ENCODE measurements around the gene APOOL. TPM values are rescaled to one million over a fixed set of nuclear protein-coding genes. Genes with fewer than 3 reads are reported as not detected.

APOOL gene
- total and polyA plus RNA-seq, 2 of the 13 experiments (the other 11 are each of a cell fraction or from before 2014, with no cell fraction given), result 7.3 to 13.9 TPM

GRCh38 chrX:85089321-85089840 is 85.7 kb downstream of the APOOL start (continued):
- TF ChIP-seq, protein P1, sequence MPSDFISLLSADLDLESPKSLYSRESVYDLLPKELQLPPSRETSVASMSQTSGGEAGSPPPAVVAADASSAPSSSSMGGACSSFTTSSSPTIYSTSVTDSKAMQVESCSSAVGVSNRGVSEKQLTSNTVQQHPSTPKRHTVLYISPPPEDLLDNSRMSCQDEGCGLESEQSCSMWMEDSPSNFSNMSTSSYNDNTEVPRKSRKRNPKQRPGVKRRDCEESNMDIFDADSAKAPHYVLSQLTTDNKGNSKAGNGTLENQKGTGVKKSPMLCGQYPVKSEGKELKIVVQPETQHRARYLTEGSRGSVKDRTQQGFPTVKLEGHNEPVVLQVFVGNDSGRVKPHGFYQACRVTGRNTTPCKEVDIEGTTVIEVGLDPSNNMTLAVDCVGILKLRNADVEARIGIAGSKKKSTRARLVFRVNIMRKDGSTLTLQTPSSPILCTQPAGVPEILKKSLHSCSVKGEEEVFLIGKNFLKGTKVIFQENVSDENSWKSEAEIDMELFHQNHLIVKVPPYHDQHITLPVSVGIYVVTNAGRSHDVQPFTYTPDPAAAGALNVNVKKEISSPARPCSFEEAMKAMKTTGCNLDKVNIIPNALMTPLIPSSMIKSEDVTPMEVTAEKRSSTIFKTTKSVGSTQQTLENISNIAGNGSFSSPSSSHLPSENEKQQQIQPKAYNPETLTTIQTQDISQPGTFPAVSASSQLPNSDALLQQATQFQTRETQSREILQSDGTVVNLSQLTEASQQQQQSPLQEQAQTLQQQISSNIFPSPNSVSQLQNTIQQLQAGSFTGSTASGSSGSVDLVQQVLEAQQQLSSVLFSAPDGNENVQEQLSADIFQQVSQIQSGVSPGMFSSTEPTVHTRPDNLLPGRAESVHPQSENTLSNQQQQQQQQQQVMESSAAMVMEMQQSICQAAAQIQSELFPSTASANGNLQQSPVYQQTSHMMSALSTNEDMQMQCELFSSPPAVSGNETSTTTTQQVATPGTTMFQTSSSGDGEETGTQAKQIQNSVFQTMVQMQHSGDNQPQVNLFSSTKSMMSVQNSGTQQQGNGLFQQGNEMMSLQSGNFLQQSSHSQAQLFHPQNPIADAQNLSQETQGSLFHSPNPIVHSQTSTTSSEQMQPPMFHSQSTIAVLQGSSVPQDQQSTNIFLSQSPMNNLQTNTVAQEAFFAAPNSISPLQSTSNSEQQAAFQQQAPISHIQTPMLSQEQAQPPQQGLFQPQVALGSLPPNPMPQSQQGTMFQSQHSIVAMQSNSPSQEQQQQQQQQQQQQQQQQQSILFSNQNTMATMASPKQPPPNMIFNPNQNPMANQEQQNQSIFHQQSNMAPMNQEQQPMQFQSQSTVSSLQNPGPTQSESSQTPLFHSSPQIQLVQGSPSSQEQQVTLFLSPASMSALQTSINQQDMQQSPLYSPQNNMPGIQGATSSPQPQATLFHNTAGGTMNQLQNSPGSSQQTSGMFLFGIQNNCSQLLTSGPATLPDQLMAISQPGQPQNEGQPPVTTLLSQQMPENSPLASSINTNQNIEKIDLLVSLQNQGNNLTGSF (CRISPR knock-in tag; IDR thresholded peaks at IDR 0.05), result no peak
- no peak for TF ChIP-seq ZFP36L1 (CRISPR knock-in tag; IDR thresholded peaks at IDR 0.05)
- TF ChIP-seq ATF3 (CRISPR knock-in tag; IDR thresholded peaks at IDR 0.05), result no peak

DNA sequence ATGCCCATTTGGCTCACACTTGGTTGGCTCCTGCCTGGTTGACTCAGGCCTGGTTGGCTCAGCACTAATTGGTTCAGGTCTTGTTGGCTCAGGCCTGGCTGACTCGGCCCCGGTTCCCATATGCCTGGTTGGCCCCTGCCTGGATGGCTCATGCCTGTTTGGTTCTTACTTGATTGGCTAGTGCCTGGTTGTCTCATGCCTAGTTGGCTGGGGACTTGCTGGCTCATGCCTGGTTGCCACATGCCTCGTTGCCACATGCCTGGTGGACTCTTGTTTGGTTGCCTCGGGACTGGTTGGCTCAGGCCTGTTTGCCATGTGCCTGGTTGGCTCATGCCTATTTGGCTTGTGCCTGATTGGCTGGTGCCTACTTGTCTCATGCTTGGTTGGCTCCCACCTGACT is 103.7 kb downstream of the APOOL start:
- ATAC-seq (no peak), FAIRE-seq (no peak), DNase-seq (ENCODE audit: low spot score) (no peak)
- CTCF ChIA-PET (ENCODE audit: low intra/inter-chr PET ratio, low total read pairs), result no interaction called here
- no peak overlapping the region for H3K27ac ChIP-seq (ENCODE audit: extremely low read length, insufficient read depth, low read length)
- no peaks in the 10 kb centered on the region for H4K20me1 ChIP-seq (ENCODE audit: insufficient read depth, low read length)
- H3K36me3 ChIP-seq (replicated peaks in 1 of 2; ENCODE audit: control insufficient read depth in 1 of 2, insufficient read depth in 2 of 2, low read length in 2 of 2), result no peaks in the 10 kb centered on the region
- H3K9ac ChIP-seq (ENCODE audit: insufficient read depth, low read depth, low read length), result no peak overlapping the region
- in situ Hi-C loops (cut with HindIII; ENCODE audit: extremely low pct_ligation_motif_present, low pct_unique_long_range_greater_than_20kb), result no loop called here
- peaks cover 7% of the 10 kb centered on the region for H3K4me1 ChIP-seq (ENCODE audit: insufficient read depth, low read length)
- H3K27me3 ChIP-seq (ENCODE audit: control insufficient read depth in 1 of 2, insufficient read depth in 2 of 2, low read length in 2 of 2), result no peaks in the 10 kb centered on the region
- POLR2A ChIA-PET, result no interaction called here
- no TSS peak for BruUV-seq (replicated peaks)
- H3K79me2 ChIP-seq (ENCODE audit: insufficient read depth, low read length), result no peaks in the 10 kb centered on the region
- H3K9me3 ChIP-seq (ENCODE audit: low read length), result no peaks in the 10 kb centered on the region
- H2AFZ ChIP-seq (ENCODE audit: low read length), result no peak overlapping the region
- no peak overlapping the region for H3K4me3 ChIP-seq (replicated peaks in 1 of 3; ENCODE audit: insufficient read depth in 1 of 3, low read depth in 2 of 3, low read length in 3 of 3)
- H3K4me2 ChIP-seq (ENCODE audit: low read depth, low read length), result no peak overlapping the region
- intact Hi-C loops (cut with micrococcal nuclease; ENCODE audit: unreplicated experiment), result no loop called here
- WGBS (ENCODE audit: low lambda C conversion rate), result 0% methylated on average over 1 of the region's 4 CpGs
- no peak for TF ChIP-seq ATF7 (IDR thresholded peaks at IDR 0.05)
- no peak for TF ChIP-seq ATF7 (CRISPR knock-in tag; IDR thresholded peaks at IDR 0.05)
- no peak for TF ChIP-seq ZNF33B (CRISPR knock-in tag; IDR thresholded peaks at IDR 0.05)
- TF ChIP-seq ZNF143 (CRISPR knock-in tag; IDR thresholded peaks at IDR 0.05), result no peak
- TF ChIP-seq ZNF12 (CRISPR knock-in tag; IDR thresholded peaks at IDR 0.05), result no peak
- TF ChIP-seq, protein P2, sequence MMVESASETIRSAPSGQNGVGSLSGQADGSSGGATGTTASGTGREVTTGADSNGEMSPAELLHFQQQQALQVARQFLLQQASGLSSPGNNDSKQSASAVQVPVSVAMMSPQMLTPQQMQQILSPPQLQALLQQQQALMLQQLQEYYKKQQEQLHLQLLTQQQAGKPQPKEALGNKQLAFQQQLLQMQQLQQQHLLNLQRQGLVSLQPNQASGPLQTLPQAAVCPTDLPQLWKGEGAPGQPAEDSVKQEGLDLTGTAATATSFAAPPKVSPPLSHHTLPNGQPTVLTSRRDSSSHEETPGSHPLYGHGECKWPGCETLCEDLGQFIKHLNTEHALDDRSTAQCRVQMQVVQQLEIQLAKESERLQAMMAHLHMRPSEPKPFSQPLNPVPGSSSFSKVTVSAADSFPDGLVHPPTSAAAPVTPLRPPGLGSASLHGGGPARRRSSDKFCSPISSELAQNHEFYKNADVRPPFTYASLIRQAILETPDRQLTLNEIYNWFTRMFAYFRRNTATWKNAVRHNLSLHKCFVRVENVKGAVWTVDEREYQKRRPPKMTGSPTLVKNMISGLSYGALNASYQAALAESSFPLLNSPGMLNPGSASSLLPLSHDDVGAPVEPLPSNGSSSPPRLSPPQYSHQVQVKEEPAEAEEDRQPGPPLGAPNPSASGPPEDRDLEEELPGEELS (CRISPR knock-in tag; IDR thresholded peaks at IDR 0.05), result no peak

Data from HepG2 (cell line).